ENCODE measurements around the gene ELP4.

DNA sequence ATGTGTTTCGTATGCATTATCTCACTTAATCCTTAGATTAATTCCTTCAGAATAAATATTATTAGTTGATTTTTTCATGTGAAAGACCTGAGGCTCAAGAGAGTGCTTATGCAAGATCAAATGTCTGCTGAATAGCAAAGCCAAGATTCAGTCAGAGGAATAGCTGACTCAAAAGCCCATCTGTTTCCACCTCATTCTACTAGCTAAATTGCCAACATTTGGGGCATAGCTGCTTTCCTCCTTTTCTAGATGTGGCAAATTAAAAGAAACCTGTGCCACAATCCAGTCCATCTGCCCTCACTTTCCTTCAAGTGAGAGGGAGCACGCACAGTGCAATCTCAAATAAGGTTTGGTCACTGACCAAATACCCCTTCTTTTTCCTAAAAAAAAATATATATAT, 180.5 kb downstream of the ELP4 start:
- no peak for TF ChIP-seq POLR2AphosphoS5 (IDR thresholded peaks at IDR 0.05; ENCODE audit: borderline replicate concordance, low read depth, low read length)
- TF ChIP-seq EZH2 (IDR thresholded peaks at IDR 0.05): no peak
- TF ChIP-seq FOXP2 (optimal IDR thresholded peaks at IDR 0.05; ENCODE audit: control extremely low read depth, extremely low read length, insufficient read depth): no peak
